GOT3 (cell line): ENCODE results near the gene FRY.

Experiments used
- DNase-seq: peaks from one replicate; lab custom pipeline; 2025; ENCODE audit warnings: mixed read lengths; lab: John Stamatoyannopoulos, UW

FRY gene

DNA sequence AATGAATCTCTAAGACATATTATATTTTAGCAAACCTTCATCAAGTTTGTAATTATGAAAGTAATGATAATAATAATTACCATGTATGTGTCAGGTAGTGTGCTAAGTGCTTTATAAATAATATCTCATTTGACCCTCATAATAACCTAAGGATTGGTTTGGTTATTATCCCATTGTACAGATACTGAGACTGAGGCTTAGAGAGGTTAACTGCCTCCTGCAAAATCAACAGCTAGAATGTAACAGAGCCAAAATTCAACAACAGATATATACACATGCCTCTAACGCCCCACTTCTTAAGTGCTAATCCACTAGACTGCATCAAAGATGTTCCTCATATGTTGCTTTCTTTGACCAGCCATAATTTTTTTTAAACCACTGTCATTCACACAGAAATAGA, 142.8 kb downstream of the FRY start:
- DNase-seq: no peak

- DNase-seq: no peak
Measured at GRCh38 chr13:32175307-32175706, 143.7 kb downstream of the FRY start.

DNA sequence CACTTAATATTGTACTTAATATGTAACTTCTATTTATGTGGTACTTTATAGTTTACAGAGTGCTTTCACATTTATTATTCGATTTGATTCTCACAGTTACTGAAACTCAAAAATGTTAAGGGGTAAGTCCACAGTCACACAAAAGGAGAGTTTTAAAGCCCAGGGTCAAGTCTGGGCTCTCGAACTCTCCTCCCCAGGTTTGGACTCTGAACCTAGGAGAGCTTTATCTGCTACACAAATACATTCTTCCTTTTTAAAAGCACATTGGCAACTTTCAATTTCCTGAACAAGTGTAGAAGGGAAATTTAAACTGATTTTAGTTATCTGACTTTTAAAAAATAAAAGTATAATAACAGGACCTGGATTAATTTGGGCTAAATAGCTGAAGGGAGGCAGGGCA, 144.4 kb downstream of the FRY start:
- DNase-seq: no peak

DNA sequence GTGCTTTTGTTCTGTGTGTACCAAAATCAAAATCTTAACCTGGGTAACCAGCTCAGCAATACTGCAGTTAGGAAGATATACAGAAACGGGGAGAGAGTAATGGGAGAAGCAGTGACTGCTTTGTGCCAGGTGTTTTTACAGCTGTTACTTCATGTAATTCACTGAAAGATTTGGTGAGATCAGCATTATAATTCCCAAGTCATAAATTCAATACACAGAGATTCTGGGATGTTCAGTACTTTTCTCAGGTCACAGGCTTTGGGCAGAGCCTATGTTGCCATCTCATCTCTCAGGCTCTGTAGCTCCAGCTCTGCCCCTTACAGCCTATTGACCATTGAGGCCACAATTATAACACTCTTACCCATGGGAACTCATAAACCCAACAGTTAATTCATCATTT, 145.1 kb downstream of the FRY start:
- no peak for DNase-seq

GRCh38 chr13:32178763-32179162, 147.2 kb downstream of the FRY start:
- DNase-seq: no peak

DNA sequence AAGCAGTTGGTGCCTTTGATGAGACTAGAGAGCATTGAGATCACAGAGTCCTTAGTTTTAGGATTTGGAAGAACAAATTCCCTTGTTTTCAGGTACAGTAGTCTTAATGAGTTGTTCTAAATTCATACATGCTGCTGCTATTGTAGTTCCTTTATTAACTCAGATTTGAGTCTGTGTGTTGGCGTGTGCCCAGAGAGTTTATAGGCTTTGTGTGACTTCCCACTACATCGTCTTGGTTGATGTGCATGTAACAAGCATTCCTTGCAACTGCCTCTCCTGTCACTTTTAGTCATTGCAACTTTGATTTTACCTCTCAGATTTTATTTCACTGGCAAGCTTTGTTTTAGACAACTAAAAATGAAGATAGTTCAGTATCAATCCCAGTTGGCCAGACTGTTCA, 148.1 kb downstream of the FRY start:
- no peak for DNase-seq

DNA sequence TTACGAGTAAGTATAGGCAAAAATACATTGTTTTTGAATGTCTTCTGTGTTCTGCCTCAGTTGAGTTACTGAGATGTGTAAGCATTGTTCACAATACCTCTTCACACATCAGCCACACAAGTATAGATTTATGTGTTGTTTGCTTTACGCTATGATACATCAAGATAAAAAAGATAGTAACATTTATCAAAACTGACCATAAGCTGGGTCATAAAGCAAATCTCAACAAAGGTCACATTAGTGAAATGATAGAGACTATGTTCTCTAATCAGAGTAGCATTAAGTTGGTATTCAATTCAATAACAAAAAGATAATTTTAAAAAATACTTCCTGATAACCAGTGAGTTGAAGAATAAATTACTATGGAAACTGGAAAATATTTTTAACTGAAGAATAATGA, 156.1 kb downstream of the FRY start:
- DNase-seq: no peak

DNA sequence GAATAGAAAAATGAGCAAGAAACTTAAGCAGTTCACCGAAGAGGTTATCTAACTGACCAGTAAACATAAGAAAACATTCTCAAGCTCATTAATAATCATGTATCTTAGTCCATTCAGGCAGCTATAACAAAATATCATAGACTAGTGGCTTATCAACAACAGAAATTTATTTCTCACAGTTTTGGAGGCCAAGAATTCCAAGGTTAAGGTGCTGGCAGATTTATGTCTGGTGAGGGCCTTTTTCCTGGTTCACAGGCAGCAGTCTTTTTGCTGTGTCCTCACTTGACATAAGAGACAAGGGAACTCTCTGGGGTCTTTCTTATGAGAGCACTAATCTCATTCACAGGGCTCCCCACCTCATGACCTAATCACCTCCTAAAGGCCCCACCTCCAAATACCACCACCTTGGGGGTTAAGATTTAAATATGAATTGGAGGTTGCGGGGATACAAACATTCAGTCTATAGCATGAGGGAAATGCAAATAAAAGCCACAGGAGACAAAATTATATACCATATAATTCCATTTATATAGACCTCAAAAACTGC, 160.0 kb downstream of the FRY start:
- DNase-seq: no peak

GRCh38 chr13:32195713-32196112, 164.1 kb downstream of the FRY start:
- DNase-seq: no peak

DNA sequence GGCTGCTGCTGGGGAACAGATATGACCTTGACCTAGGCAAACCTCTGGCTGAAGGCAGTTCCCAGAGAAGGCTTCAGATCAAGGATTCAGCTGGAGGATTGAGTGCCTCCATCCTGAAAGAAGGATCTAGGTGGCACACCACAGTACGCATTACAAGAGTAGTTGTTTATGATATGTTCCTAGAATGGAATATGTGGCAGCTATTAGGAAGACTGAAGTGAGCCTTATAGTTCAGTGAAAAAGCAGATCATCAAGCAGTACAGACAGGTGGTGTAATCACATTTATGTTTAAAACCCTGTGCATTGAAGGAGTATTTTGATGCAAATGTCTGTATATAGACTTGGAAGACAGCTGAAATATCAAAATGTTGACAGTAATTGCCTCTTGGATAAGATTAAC, 167.6 kb downstream of the FRY start:
- DNase-seq: no peak

DNA sequence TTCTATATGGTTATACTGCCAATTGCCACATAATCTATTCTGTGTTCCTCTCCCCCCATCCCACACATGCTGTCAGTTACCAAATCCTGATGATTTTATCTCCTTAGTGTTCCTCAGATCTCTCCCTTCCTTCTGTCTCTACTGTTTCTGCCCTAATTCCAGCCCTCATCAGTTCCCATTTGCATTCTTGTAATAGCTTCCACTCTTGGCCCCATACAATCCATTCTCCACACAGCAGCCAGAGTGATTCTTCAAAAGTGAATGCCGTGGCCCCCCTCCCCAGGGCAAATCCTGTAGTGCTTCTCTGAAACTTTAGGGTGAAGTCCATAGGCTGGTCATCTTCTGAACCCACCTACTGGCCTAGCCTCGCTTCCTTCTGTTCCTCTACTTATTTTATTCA, 169.2 kb downstream of the FRY start:
- no peak for DNase-seq

DNA sequence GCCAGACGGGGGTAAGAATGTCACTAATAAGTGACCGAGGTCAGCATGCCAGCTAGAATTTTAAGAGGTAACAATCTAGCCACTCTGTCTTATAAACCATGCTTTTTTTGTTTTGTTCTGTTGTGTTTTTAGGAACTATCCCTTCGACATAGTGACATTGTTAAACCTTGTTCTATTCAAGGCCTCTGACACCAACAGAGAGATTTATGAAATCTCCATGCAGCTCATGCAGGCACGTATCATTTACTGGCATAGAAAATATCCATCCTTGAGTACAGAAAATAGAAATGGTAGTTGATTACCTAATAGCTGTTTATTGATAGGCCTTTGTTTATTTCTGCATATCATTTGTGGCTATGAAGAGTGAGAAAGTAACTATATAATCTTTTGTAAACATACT, 170.2 kb downstream of the FRY start:
- DNase-seq: no peak

GRCh38 chr13:32202268-32202667, 170.7 kb downstream of the FRY start:
- no peak for DNase-seq

DNA sequence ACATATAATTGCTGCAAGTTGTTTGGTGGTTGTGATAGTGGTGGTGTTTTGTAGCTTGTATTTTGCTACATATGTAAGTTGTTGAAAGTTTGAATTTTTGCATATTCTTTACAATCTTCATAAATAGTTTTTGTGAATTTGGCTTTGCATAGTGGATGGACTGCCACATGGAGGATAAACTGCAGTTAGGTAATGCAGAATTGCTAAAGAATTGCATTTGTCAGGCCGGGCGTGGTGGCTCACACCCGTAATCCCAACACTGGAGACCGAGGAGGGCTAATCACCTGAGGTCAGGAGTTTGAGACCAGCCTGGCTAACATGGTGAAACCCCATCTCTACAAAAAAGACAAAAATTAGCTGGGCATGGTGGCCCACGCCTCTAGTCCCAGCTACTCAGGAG, 171.6 kb downstream of the FRY start:
- DNase-seq: no peak

DNA sequence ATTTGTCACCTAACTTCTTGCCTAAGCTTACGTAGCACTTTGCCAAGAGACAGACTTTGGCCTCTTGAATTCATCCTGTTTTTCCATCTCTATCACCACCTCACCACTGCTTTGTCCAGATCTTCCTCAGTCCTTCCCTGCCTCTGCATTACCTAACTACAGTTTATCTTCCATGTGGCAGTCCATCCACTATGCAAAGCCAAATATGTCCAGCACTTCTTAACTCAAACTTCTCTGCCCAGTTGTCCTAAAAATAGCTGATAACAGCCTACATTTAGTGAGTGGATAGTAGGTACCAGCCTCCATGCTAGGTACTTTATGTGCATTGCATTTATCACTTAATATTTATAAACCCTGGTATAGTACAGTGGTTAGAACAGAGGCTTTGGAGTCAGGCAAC, 172.2 kb downstream of the FRY start:
- no peak for DNase-seq

DNA sequence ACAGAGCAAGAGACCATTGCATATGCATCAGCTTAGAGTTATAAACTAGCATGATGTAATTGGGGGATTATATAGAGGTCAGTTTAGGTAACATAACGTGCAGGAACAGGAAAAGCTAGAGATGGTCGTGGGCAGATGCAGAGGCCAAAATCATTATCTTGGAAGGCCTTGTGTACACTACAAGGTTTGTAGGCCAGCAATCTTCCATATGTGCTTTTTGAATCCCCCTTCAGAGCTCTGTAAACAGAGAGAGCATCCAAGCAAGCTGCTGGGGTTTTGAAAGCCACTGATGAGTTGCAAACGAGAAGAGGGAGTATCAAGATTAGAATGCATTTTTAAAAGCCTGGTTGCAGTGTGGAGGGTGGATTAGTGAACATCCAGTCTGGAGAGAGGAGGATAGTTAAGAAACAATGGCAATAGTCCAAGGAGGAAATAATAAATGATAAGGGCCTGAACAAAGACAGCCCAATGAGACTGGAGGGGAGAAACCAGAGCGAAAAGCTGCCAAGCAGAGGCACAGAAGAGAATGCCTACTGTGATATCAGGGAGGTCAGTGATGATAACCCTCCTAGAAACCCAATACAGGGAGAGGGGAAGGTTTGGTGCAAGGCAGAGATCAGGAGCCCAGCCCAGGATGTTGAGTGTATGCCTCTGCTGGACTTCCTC, 174.0 kb downstream of the FRY start:
- DNase-seq: no peak

DNA sequence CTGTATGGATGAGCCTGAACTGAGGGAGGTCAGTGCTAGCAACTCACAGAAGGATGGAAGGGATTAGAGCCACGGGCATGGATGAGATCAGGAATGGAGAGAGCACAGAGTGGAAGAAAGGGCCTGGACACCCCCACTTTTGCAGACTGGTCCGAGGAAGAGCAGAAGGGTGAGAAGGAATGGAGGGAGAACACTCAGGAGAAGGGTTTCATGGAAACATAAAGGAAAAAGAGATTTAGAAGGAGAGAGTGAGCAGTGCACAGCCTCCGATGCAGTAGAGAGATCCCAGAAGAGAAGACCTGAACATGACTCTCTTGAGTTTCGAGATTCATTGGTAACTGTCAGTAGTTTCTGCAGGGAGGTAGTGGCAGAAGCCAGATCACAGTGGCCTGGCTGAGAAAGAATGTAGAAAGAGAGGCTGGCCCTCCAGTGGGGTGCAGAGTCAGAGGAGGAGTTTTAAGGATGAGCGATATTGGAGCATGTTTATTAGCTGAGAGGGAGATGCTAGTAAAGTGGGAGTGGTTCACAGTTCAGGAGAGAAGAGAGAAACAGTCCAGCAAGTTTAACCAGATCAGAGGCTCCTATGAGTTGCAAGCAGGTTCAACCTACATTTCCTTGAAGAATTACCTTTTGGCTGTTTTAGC, 174.6 kb downstream of the FRY start:
- no peak for DNase-seq

- no peak for DNase-seq
Measured at GRCh38 chr13:32208860-32209259, 177.3 kb downstream of the FRY start.

DNA sequence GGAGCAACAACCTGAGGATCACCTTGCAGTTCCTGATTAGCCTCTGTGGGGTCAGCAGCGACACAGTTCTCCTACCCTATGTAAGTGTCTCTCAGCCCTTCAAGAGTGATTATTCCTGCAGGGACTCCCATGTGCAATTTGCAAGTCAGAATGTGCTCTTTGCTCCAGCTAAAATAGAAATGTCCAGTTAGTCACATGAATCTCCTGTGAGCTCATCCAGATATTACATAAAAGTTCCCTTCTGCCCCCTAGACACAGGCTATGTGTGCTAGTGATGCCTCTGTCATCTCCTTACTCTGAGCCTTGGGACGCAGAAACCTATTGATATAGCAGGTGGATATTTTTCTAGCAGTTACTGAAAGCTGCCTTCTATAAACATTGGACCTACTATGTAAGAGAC, 178.1 kb downstream of the FRY start:
- no peak for DNase-seq

- no peak for DNase-seq
Measured at GRCh38 chr13:32210101-32210500, 178.5 kb downstream of the FRY start.

- no peak for DNase-seq
Measured at GRCh38 chr13:32211813-32212212, 180.2 kb downstream of the FRY start.

GRCh38 chr13:32212421-32212820, 180.8 kb downstream of the FRY start:
- DNase-seq: no peak

GRCh38 chr13:32213626-32214025, 182.1 kb downstream of the FRY start:
- no peak for DNase-seq

GRCh38 chr13:32214071-32214470, 182.5 kb downstream of the FRY start:
- DNase-seq: no peak
